ENCODE measurements around the gene OPA3.

The OPA3 gene

GRCh38 chr19:45560686-45561085 is 23.9 kb downstream of the OPA3 start:
- no peak for DNase-seq

DNA sequence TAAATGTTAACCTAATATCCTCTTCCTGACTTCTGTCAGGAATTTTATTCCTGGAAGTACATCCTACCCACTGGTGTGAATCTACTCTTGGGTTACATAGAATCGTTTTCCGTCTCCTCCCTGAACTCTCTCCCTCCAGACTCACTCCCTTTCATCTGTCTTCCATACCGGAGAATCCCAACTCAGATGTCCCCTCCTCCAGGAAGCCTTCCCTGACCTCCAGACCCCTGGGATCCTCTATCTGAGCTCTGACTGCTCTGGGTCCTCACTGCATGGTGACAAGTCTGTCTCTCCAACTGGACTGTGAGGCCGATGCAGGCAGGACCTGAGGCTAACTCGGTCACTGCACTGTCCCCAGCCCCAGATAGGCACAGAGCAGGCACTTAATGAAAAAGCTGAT is 24.6 kb downstream of the OPA3 start:
- no peak for DNase-seq

DNA sequence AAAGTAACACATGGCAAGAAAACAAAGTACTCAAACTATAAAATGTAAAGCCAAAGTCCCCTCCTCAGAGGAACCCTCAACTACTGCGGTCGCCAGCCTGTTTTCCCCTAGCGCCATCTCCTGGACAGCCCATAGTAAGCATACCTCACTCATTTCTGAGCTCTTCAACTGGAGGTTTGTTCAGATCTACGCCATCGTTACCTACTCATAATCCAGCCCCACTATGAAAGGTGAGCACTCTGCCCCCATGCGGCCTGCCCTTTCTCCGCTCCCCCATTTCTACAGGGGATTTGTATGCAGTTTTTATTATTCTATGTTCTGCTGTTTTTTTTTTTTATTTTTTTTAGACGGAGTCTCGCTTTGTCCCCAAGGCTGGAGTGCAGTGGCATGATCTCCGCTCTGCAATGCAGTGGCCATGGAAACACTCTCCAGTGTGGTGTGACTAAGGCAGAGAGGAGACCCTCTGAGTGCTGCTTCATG is 26.2 kb downstream of the OPA3 start:
- DNase-seq: peak; percentile 35 to 70

DNA sequence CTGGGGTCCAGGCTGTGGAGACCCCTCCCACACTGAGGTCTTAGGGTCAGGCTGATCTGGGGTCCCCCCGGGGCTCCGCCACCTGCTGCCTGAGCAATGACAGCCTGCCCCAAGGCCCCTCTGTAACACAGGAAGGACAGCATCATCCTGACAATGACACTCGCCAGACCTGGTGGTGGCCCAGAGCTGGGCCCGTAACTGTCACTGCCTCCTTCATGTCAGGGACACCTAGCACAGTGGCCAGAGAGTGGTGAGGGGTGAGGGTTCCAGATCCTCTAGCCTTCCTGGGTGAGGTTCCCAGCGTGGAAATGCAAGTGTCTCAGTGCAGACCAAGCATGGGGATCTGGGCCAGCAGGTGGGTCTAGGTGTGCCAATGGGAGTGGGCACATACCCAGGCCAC is 27.8 kb downstream of the OPA3 start:
- no peak for DNase-seq

GRCh38 chr19:45554481-45554880 is 30.1 kb downstream of the OPA3 start:
- DNase-seq: no peak

GRCh38 chr19:45553464-45553863 is 31.1 kb downstream of the OPA3 start:
- no peak for DNase-seq

DNA sequence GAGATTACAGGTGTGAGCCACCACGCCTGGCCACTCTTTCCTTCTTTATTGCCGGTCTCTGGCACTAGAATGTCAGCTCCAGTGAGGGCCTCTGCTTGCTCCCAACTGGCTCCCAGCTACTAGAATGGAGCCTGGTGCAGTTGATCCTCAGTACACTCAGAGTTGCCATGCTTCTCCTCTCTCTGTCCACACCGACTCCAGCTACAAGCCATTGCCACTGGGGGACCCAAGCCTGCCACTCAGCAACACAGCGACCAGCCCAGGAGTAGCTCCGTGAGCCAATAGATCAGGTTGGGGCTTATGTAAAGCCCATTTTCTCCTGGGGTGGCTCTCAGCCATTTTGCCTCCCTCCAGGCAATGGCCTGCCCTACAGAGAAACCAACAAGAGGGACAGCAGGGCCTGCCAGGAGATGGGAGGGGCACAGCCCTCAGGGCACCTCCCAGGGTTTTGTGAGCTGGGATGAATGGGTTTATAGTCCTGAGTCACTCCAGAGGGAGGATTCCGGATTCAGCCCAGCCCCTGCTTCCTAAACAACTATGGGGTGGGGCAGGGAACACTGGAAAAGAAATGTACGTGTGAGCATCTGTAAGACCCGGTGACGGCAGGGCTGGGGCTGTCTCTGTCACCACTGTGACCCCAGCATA is 36.5 kb downstream of the OPA3 start:
- no peak for DNase-seq

DNA sequence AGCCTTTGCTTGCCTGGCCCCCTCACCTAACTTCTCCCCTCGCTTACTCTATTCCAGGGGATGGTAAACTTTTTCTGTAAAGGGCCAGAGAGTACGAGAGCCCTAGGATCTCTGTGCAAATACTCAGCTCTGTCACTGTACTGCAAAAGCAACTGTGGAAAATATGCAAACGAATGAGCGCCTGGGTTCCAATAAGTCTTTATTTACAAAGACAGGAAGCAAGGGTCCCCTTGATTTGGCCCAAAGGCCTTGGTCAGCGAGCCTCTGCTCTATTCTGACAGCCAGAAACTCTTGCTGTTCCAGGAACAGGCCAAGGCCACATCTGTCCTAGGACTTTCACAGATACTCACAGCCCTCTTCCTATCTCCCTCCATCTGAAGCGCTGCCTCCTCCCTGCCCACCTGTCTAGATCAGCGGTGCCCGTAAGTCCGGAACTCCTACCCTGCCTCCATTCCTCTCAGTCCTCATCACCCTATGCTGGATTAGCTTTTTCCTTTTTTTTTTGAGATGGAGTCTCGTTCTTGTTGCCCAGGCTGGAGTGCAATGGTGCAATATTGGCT is 37.3 kb downstream of the OPA3 start:
- no peak for DNase-seq

- DNase-seq: no peak
Measured at GRCh38 chr19:45542234-45542668, 42.4 kb downstream of the OPA3 start.

- no peak for DNase-seq
Measured at GRCh38 chr19:45539459-45539858, 45.1 kb downstream of the OPA3 start.

DNA sequence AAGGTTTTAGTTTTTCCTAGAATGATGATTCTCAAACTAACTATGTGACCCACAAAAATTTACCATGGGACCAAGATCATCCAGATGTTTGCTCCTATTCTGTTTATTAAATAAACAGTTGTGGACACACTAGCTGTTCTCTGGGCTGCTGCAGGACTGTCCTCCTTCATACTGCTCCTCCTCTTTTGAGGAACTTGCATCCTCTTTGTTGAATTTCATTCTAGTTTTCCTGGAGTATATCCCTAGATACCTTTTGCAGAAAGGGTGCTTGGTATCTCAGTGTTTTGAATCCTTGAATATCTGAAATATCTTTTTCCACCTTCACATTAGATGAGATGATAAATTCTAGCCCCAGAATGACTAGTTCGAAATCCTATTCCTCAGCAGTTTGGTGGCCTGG is 53.3 kb downstream of the OPA3 start:
- no peak for DNase-seq

- no peak for DNase-seq
Measured at GRCh38 chr19:45529420-45529785, 55.2 kb downstream of the OPA3 start.

DNA sequence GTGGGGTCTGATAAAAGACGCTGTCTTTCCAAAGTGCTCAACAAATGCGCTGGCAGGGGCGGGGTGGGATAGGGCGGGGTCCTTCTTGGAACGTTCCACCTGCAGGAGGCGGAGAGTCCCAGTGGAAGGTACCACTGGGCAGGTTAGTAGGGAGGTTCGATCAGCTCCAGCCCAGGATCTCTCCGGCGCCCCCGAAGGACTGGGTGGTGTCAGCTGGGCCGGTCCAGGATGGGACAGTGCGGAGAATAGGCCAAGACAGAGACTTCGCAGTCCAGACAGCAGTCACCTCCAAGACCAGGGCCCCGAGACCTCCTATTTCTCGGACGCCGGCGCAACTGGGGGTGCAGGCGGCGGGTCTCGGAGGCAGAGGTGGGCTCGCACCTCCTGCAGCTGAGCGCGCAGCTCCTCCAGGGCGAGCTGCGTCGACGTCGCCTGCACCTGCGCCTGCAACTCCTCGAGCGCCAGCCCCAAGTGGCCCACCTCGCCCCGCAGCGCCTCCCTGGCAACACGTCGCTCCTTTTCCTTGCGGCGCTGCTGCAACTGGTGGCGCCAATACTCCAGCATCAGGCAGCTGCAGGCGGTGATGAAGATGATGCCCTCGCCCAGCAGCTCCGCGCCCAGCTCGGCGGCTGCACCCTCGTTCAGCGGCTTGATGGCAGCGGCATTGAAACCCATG is 55.7 kb downstream of the OPA3 start:
- DNase-seq: peak; percentile 41 to 60

DNA sequence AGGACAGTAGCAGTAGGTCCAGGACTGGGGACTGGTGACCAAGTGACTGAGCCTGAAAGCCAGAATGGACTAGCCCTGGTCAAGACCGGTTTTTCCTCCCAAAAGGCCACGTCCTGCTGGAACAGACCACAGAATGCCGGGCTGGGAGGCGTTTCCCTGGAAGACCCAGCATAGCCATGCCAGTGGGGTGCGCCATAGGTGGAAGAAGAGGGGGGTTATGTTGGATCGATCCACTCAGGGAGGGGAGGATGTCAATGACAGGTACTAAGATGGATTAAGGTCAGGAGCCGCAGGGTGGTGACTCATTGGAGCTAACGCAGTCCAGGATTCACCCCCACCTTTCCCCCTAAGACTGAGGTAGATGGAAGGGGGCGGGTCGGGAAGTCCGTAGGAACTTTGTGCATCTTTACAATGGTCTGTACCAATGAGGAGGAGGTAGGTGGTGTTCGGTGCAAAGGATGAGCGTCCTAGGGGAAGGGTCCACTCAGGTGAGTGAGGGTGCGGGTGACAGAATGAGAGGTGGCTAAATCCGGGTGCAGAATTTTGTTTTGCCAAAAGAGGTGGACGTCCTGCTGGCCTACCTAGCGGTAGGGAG is 56.4 kb downstream of the OPA3 start:
- DNase-seq: no peak

DNA sequence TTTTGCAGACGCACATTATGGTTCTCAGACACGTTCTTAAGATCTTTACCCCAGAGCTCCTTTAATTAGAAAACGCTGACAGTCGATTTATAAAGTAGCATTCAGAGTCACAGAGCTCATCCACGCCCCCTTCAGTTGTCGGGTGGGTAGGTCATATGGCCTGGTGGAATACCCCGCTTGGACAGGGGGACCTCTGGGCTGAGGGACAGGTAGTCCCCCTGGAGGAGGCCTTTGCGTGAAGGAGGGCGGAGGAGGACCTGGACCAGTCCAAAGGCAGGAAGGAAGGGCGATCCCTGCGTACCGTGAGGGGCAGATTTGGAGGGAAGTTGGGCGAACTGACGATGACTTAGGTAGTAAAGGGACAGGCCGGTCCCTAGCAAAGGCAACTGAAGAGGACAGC is 56.9 kb downstream of the OPA3 start:
- no peak for DNase-seq

DNA sequence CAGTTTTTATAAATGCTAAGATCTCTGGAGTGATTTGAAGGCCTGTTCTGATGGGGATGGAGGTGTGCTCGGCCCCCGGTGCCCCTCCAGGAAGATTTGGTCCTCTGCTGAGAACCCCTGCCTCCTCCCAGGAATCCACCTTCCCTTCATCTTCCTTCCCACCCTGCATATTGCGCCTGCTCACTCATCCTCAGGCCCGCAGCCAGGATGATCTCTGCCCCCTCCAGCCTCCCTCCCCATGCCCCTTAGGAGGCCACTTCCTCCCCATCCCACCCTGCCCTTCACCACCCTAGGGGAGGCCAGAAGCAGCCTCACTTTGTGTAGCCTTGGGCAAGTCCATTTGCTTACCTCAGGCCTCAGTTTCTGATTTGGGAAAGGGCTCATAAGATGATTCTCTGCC is 57.6 kb downstream of the OPA3 start:
- no peak for DNase-seq

- DNase-seq: peak; percentile 45 to 70
Measured at GRCh38 chr19:45526143-45526542, 58.5 kb downstream of the OPA3 start.

- no peak for DNase-seq
Measured at GRCh38 chr19:45524575-45525129, 60.0 kb downstream of the OPA3 start.

- DNase-seq: peak; percentile 74 to 86
Measured at GRCh38 chr19:45523642-45524256, 60.9 kb downstream of the OPA3 start.

GRCh38 chr19:45522010-45522941 is 62.3 kb downstream of the OPA3 start:
- no peak for DNase-seq

- no peak for DNase-seq
Measured at GRCh38 chr19:45518469-45518826, 66.2 kb downstream of the OPA3 start.
